GM12875 (cell line): ENCODE data around the gene ARHGAP31.
A peak's percentile ranks its signal among the peaks of the same experiment; 100 is the strongest.

ENCODE experiments used
- H3K4me3 ChIP-seq: one replicate; pipeline ENCODE4 v1.5.1; 2011; ENCODE audit warnings: low read depth, low read length, control low read depth
- CTCF ChIP-seq: IDR thresholded peaks from 2 replicates; pipeline ENCODE4 v1.5.1; 2011; ENCODE audit warnings: low read depth, mild to moderate bottlenecking, control low read depth, inconsistent platforms, low read length, moderate library complexity, borderline replicate concordance; ENCODE audit not compliant: insufficient read depth

ARHGAP31 gene

GRCh38 chr3:119288669-119289403, 5.3 kb upstream of the ARHGAP31 start:
- no peak overlapping the region for H3K4me3 ChIP-seq
- TF ChIP-seq CTCF = no peak

GRCh38 chr3:119289404-119289770, 4.8 kb upstream of the ARHGAP31 start:
- TF ChIP-seq CTCF = no peak

GRCh38 chr3:119290613-119291012, 3.6 kb upstream of the ARHGAP31 start:
- H3K4me3 ChIP-seq = no peak overlapping the region
- no peak for TF ChIP-seq CTCF

More at GRCh38 chr3:119289404-119289770, 4.8 kb upstream of the ARHGAP31 start:
- no peak overlapping the region for H3K4me3 ChIP-seq

GRCh38 chr3:119291062-119291700, 3.0 kb upstream of the ARHGAP31 start:
- no peak overlapping the region for H3K4me3 ChIP-seq
- no peak for TF ChIP-seq CTCF

- TF ChIP-seq CTCF = no peak
- H3K4me3 ChIP-seq = no peak overlapping the region
Observed at GRCh38 chr3:119292666-119293065, 1.5 kb upstream of the ARHGAP31 start.

- H3K4me3 ChIP-seq = peak overlapping the region; percentile 83
- TF ChIP-seq CTCF = no peak
Observed at GRCh38 chr3:119293105-119293870, 895 bp upstream of the ARHGAP31 start.
